Hindlimb muscle (tissue), 1 donor: Measurements from ENCODE around the gene FAM167B. TPM values are rescaled to one million over a fixed set of nuclear protein-coding genes. Genes with fewer than 3 reads are reported as not detected.
"Not testable (repeated sequence)": the region's sequence is repeated elsewhere in the genome, so short reads cannot be mapped to it uniquely, and the experiment has no call there.

Experiments
- DNase-seq: peaks from one replicate; pipeline ENCODE4 v3.0.0-alpha.2; 2013
- polyA plus RNA-seq: library from polyadenylated mRNA; unstranded; fragments of 120-200 nt; gene quantifications from one replicate; pipeline ENCODE4 v1.2.1, GENCODE V29; 2013; ENCODE audit not compliant: insufficient read length

The FAM167B gene
- polyA plus RNA-seq, 1 donor, result 7.6 TPM

DNA sequence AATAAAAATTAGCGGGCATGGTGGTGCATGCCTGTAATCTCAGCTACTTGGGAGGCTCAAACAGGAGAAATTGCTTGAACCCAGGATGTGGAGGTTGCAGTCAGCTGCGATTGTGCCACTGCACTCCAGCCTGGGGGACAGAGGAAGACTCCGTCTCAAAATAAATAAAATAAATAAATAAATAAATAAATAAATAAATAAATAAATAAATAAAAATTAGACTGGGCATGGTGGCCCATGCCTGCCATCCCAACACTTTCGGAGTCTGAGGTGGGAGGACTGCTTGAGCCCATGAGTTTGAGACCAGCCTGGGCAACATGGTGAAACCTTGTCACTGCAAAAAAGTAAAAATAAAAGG lies 16.2 kb downstream of the FAM167B start:
- not testable (repeated sequence) for DNase-seq

GRCh38 chr1:32263744-32264143 lies 16.7 kb downstream of the FAM167B start:
- no peak for DNase-seq

GRCh38 chr1:32265846-32266245 lies 18.8 kb downstream of the FAM167B start:
- no peak for DNase-seq

DNA sequence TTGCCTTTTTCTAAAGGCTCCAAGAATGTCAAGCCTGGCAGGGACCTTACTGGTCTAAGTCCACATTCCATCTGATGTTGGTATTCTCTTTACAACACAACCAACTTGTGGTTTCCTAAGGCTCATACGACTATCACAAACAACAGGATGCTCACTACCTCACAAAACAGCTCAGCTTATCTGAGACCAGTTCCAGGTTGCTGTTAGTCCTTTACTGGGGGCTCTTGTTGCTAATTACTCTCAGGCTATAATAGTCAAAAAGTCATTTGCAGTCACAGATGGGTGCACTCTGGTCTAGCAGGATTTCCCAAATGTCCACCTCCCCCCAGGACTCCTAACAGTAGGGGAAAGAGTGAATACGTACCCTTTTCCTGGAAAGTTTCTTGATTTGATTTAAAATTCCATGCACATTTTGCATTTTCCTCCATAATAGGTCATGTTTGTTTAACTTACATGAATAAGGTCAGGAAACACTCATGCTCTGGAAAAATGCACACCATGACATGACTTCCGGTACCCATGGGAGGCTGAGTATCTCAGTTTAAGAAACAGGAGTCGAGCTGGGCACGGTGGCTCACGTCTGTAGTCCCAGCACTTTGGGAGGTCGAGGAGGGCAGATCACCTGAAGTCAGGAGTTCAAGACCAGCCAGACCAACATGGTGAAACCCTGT lies 20.0 kb downstream of the FAM167B start:
- no peak for DNase-seq

DNA sequence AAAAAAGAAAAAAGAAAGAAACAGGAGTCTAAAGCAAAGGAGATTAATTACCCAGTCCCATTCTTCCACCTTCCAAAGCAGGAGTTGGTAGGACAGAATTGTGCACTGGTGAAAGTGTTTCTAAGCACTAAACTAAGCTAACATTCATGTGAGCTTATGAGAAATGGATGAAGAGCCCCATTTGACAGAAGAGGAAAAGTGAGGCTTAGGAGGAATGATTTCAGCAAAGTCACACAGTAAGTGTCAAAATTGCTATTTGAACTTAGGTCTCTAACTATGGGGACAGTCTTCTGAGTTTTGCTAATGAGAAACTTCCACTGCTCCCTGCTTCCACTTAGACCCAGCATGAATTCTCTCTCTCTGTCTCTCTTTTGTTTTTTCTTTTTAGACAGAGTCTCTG lies 22.7 kb downstream of the FAM167B start:
- no peak for DNase-seq

GRCh38 chr1:32272557-32273390 lies 25.8 kb downstream of the FAM167B start:
- no peak for DNase-seq

- no peak for DNase-seq
Observed at GRCh38 chr1:32273391-32274208, 26.6 kb downstream of the FAM167B start.

GRCh38 chr1:32274646-32275340 lies 27.8 kb downstream of the FAM167B start:
- no peak for DNase-seq

GRCh38 chr1:32275424-32275823 lies 28.4 kb downstream of the FAM167B start:
- DNase-seq, result no peak

GRCh38 chr1:32276032-32276782 lies 29.2 kb downstream of the FAM167B start:
- no peak for DNase-seq

- DNase-seq, result not testable (repeated sequence)
Observed at GRCh38 chr1:32284777-32285176, 37.8 kb downstream of the FAM167B start.

DNA sequence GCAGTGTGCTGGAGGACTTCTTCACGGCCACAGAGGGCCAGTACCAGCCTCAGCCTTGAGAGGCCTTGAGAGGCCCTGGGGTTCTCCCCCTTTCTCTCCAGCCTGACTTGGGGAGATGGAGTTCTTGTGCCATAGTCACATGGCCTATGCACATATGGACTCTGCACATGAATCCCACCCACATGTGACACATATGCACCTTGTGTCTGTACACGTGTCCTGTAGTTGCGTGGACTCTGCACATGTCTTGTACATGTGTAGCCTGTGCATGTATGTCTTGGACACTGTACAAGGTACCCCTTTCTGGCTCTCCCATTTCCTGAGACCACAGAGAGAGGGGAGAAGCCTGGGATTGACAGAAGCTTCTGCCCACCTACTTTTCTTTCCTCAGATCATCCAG lies 38.6 kb downstream of the FAM167B start:
- DNase-seq, result no peak

DNA sequence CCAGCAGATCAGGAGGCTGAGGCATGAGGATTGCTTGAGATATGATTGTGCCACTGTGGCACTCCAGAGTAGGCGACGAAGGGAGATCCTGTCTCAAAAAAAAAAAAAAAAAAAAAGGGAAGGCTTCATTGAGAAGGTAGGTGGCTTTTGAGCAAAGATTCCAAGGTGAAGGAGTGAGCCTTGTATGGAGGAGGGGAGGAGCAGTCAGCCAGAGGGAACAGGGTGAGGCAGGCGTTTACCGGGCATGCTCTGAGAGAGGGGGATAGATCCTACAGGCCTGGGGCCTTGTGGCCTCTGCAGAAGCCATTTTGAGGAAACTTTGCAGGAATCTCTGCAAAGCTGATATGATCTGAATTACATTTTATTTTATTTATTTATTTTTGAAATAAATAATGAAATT lies 39.7 kb downstream of the FAM167B start:
- no peak for DNase-seq

- DNase-seq, result no peak
Observed at GRCh38 chr1:32289256-32289655, 42.2 kb downstream of the FAM167B start.

- no peak for DNase-seq
Observed at GRCh38 chr1:32291145-32291707, 44.2 kb downstream of the FAM167B start.

DNA sequence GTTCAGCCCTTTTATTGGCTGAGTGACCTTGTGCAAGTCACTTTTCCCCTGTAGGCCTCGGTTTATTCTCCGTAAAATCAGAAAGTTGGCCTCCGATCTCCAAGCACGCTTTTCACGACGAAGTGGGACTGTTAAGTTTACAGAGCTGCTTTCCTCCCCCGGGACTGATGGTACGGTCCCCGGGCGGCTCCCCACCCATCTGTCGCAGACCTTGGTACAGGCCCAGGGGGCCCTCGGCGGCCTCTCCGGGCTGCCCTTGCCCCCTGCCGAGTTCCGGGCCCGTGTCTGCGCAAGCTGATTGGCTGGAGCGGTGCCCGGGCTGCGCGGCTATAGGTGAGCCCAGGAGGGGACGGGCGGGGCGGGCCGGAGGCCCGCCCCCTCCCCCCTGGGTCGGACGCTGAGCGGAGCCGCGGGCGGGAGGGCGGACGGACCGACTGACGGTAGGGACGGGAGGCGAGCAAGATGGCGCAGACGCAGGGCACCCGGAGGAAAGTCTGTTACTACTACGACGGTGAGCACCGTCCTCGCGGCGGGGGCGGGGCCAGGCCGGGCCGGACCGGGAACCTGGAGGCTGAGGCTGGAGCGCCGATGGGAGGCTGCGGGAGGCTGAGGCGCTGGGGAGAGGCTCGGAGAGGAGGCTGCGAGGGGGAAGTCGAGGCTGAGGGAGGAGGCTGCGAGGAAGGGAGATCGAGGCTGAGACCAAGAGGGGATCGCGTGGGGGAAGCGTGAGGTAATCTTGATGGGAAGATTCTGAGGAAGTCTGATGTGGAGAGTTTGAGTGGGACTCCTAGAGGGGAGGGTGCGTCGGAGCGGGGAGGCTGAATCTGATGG lies 44.9 kb downstream of the FAM167B start, which contains the start of gene HDAC1:
Gene HDAC1 (plus strand): TSS at position 376 of the 831 bp plus-strand sequence. CDS start 87 bp downstream, at position 463.
- peak; percentile 74 for DNase-seq

- DNase-seq, result not testable (repeated sequence)
Observed at GRCh38 chr1:32298211-32298610, 51.2 kb downstream of the FAM167B start.
